HAP-1 (cell line): ENCODE measurements around the gene COBL.

ENCODE experiments used
- DNase-seq, 2 experiments: peaks; one replicate each; pipeline ENCODE4 v3.0.0-alpha.2; 2016 to 2020; ENCODE audit warnings: low spot score in 2 of 2
- H3K27me3 ChIP-seq: fragments of 250-450 bp; sonication (Bioruptor Pico); 2 replicates; pipeline ENCODE4 v1.5.1; 2020; ENCODE audit warnings: low read depth, mild to moderate bottlenecking, moderate library complexity
- H3K36me3 ChIP-seq: fragments of 250-450 bp; sonication (Bioruptor Pico); replicated peaks from 2 replicates; pipeline ENCODE4 v1.5.1; 2020; ENCODE audit warnings: mild to moderate bottlenecking
- H3K4me1 ChIP-seq: fragments of 250-450 bp; sonication (Bioruptor Pico); 2 replicates; pipeline ENCODE4 v1.5.1; 2020; ENCODE audit warnings: mild to moderate bottlenecking
- H3K4me3 ChIP-seq: fragments of 250-450 bp; sonication (Bioruptor Pico); 2 replicates; pipeline ENCODE4 v1.5.1; 2020; ENCODE audit warnings: mild to moderate bottlenecking, moderate library complexity
- H3K9me3 ChIP-seq: fragments of 250-450 bp; sonication (Bioruptor Pico); 2 replicates; pipeline ENCODE4 v1.5.1; 2020; ENCODE audit warnings: mild to moderate bottlenecking, moderate library complexity
- in situ Hi-C: fragments of 300-500 bp; cut with MboI; formaldehyde crosslinking; loops from 3 replicates; pipeline ENCODE4 v1.14.3; 2020; ENCODE audit warnings: low sequenced_read_pairs, inconsistent platforms, mixed read lengths

COBL gene

GRCh38 chr7:51023547-51023946 lies 293.1 kb downstream of the COBL start:
- H3K9me3 ChIP-seq = no peaks in the 10 kb centered on the region
- DNase-seq = no peak
- no peaks in the 10 kb centered on the region for H3K4me1 ChIP-seq
- H3K36me3 ChIP-seq = no peaks in the 10 kb centered on the region
- H3K4me3 ChIP-seq = no peak overlapping the region
- in situ Hi-C loops = no loop called here
- H3K27me3 ChIP-seq = no peaks in the 10 kb centered on the region

- H3K4me3 ChIP-seq = no peak overlapping the region
- H3K9me3 ChIP-seq = no peaks in the 10 kb centered on the region
- no peaks in the 10 kb centered on the region for H3K36me3 ChIP-seq
- no peaks in the 10 kb centered on the region for H3K4me1 ChIP-seq
- no peaks in the 10 kb centered on the region for H3K27me3 ChIP-seq
- in situ Hi-C loops = no loop called here
- DNase-seq = no peak
Observed at GRCh38 chr7:51022821-51023220, 293.8 kb downstream of the COBL start.

- no peak overlapping the region for H3K4me3 ChIP-seq
- DNase-seq = no peak
- in situ Hi-C loops = no loop called here
Observed at GRCh38 chr7:51021906-51022570, 294.6 kb downstream of the COBL start.

DNA sequence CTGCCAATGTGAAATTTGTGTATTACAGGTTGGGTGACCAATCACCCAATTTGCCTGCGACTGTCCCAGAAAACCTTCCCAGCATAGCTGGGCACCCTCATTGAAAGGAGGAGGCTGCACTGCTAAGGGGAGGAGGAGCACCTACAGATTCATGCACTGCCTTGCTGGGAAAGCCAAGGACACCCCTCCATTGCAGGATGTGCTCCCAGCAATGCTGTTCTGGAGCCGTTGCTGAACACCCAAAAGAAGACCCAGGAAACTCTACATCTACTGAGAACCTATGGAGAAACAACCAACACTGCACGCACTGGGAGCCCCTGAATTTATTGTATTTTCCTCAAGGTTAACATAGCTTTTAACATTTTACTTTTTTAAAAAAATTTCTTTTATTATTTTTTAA lies 295.7 kb downstream of the COBL start:
- no peaks in the 10 kb centered on the region for H3K9me3 ChIP-seq
- H3K4me1 ChIP-seq = no peaks in the 10 kb centered on the region
- H3K4me3 ChIP-seq = no peak overlapping the region
- DNase-seq = no peak
- H3K27me3 ChIP-seq = no peaks in the 10 kb centered on the region
- H3K36me3 ChIP-seq = no peaks in the 10 kb centered on the region
- in situ Hi-C loops = no loop called here

More at GRCh38 chr7:51021906-51022570, 294.6 kb downstream of the COBL start:
- Histone ChIP-seq H3K27me3 (no peaks in the 10 kb centered on the region), H3K4me1 (no peaks in the 10 kb centered on the region), H3K36me3 (no peaks in the 10 kb centered on the region), H3K9me3 (no peaks in the 10 kb centered on the region)

- H3K4me1 ChIP-seq = no peaks in the 10 kb centered on the region
Observed at GRCh38 chr7:51019891-51020870, 296.4 kb downstream of the COBL start.

DNA sequence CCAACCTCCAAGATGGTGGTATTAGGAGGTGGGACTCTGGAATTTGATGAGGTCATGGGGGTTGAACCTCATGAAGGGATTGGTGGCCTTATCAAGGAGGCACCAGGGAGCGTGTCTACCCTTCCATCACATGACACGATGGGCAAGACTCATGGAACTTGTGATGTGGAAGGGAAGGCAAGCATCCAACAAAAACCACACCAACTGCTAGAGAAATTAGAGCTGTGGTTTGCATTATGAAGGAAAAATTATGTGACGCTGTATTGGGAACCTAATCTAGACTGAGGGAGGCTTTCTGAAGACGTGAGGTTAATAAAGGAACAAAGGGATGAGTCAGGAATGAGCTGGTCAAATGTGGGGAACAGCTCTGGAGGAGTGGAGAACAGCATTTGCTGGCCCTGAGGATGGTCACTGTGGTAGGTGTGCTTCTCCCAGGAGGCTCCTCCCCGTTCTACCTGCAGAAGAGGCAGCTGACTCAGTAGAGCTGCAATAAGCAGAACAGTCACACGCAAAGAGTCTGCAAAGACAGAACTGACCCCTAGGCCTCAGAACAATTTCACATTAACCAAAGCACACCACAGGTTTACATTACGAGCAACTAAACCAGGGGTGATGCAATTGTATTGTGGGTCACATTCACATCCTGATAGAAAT lies 297.3 kb downstream of the COBL start:
- in situ Hi-C loops = no loop called here
- Histone ChIP-seq H3K36me3 (no peaks in the 10 kb centered on the region), H3K27me3 (no peaks in the 10 kb centered on the region), H3K4me3 (no peak overlapping the region), H3K4me1 (no peaks in the 10 kb centered on the region), H3K9me3 (no peaks in the 10 kb centered on the region)
- no peak for DNase-seq

More at GRCh38 chr7:51019891-51020870, 296.4 kb downstream of the COBL start:
- Histone ChIP-seq H3K27me3 (no peaks in the 10 kb centered on the region), H3K9me3 (no peaks in the 10 kb centered on the region), H3K36me3 (no peaks in the 10 kb centered on the region), H3K4me3 (no peak overlapping the region)
- in situ Hi-C loops = no loop called here
- no peak for DNase-seq

DNA sequence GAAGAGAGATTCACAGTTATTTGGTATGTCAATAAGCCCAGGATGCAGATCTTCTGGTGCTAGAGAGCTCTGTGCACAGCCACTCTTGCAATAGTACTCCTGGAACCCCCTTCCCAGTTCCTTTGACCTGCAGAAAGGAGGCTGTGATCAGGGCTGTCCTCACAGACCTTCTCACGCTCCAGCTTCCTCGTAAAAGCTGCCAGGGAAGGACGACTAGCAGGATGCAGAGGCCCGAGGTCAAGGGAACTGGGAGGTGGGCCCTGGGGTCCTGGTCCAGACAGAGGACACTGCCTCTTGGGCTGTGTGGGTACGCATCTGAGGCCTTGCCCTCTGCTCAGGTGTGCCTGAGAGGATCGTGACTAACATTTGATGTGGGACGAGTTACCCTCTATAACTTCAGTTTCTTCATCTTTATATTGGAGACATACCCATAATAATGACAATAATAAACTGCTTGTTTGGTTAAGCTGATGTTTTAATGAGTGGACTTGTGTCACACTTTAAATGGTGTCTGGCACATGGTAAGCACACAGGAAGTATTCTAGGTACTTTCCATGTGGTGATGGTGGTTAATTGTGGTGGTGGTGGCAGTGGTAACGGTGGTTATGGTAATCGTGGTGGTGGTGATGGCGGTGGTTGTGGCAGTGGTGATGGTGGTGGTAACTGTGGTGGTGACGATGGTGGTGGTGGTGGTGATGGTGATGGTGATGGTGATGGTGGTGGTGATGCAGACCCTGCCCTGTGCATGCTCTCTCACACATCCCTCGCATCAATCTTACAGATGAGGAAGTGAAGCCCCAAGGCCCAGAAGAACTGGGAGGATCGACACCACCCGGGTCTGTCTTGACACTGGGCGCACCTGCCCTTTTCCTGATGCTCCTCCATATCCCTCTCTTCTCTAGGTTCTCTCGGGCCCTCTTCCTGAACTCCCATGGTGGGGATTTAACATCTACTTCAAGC lies 298.8 kb downstream of the COBL start:
- DNase-seq = no peak

DNA sequence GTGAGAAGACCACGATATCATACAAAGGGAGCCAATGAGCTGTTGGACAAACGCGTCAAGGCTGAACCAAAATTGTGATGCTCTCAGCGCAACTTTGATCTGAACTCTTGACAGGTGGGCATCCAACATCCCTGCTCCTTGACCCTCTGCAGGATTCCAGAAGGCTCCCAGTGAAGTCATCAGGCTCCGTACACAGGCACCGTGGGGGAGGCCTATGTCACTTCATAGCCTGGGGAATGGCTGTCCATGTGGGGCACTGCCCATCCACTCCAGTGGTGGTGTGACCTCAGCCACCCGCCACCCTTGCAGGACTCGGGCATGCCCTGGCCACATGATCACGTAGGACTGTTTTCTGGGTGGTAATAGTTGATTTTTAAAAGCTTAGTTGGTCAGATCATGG lies 300.1 kb downstream of the COBL start:
- Histone ChIP-seq H3K4me1 (no peaks in the 10 kb centered on the region), H3K4me3 (no peak overlapping the region), H3K27me3 (no peaks in the 10 kb centered on the region), H3K9me3 (no peaks in the 10 kb centered on the region), H3K36me3 (no peaks in the 10 kb centered on the region)
- in situ Hi-C loops = no loop called here
- no peak for DNase-seq

More for the DNA sequence above, 298.8 kb downstream of the COBL start:
- no peaks in the 10 kb centered on the region for H3K36me3 ChIP-seq
- in situ Hi-C loops = no loop called here
- no peaks in the 10 kb centered on the region for H3K9me3 ChIP-seq
- no peak overlapping the region for H3K4me3 ChIP-seq
- no peaks in the 10 kb centered on the region for H3K4me1 ChIP-seq
- no peaks in the 10 kb centered on the region for H3K27me3 ChIP-seq

GRCh38 chr7:51015581-51015980 lies 301.0 kb downstream of the COBL start:
- DNase-seq = no peak
- no peaks in the 10 kb centered on the region for H3K36me3 ChIP-seq
- H3K4me3 ChIP-seq = no peak overlapping the region
- in situ Hi-C loops = no loop called here
- no peaks in the 10 kb centered on the region for H3K9me3 ChIP-seq
- no peaks in the 10 kb centered on the region for H3K27me3 ChIP-seq
- H3K4me1 ChIP-seq = no peaks in the 10 kb centered on the region

DNA sequence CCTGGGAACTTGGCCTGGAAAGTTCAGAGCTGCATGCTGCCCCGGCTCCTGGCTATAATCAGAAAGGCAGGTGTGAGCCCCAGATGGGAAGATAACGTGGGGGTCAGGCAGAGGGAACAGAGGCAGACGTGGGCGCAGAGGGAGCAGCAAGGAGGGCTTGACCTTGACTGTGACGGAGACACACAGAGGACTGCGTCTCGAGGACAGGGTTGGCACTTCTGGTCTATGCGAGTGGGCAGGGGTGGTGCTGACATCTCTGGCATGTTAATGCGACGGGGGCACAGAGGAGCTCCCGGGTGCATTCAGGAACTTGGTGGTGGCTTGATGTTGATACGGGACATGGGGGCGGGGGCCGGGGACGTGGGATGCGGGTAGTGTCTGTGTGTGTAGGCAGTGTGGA lies 301.8 kb downstream of the COBL start:
- no peak overlapping the region for H3K4me3 ChIP-seq
- no peaks in the 10 kb centered on the region for H3K9me3 ChIP-seq
- no peak for DNase-seq
- no peaks in the 10 kb centered on the region for H3K36me3 ChIP-seq
- no peaks in the 10 kb centered on the region for H3K27me3 ChIP-seq
- no peaks in the 10 kb centered on the region for H3K4me1 ChIP-seq
- in situ Hi-C loops = no loop called here

- in situ Hi-C loops = no loop called here
Observed at GRCh38 chr7:51013861-51014511, 302.6 kb downstream of the COBL start.

GRCh38 chr7:51013218-51013786 lies 303.3 kb downstream of the COBL start:
- Histone ChIP-seq H3K4me3 (no peak overlapping the region), H3K36me3 (no peaks in the 10 kb centered on the region), H3K9me3 (no peaks in the 10 kb centered on the region), H3K27me3 (no peaks in the 10 kb centered on the region), H3K4me1 (no peaks in the 10 kb centered on the region)
- in situ Hi-C loops = no loop called here
- DNase-seq = no peak

More at GRCh38 chr7:51013861-51014511, 302.6 kb downstream of the COBL start:
- no peaks in the 10 kb centered on the region for H3K36me3 ChIP-seq
- no peaks in the 10 kb centered on the region for H3K27me3 ChIP-seq
- H3K4me3 ChIP-seq = no peak overlapping the region
- no peaks in the 10 kb centered on the region for H3K9me3 ChIP-seq
- DNase-seq = no peak
- H3K4me1 ChIP-seq = no peaks in the 10 kb centered on the region
